Tibial nerve (tissue), 3 donors: ENCODE results near the gene NCR2.

Experiments
- CTCF ChIP-seq, 5 experiments: fragments of 200-600 bp in 3 of 5; fragments of 450-650 bp in 2 of 5; sonication (generic) in 3 of 5; IDR thresholded peaks; one replicate each; pipeline ENCODE4 v1.5.1; 2016 to 2019; ENCODE audit warnings: antibody characterized with exemption in 5 of 5, mild to moderate bottlenecking in 3 of 5, moderate library complexity in 2 of 5
- POLR2A ChIP-seq, 2 donors: fragments of 450-650 bp; IDR thresholded peaks; one replicate each; pipeline ENCODE4 v1.6.1; 2017; ENCODE audit warnings: antibody characterized with exemption in 2 of 2, mild to moderate bottlenecking in 2 of 2, moderate library complexity in 2 of 2

GRCh38 chr6:41371992-41372831 is 36.8 kb downstream of the NCR2 start:
- no peak for TF ChIP-seq CTCF (IDR thresholded peaks at IDR 0.05)
- no peak for TF ChIP-seq POLR2A (IDR thresholded peaks at IDR 0.05)
